Inflammatory macrophage (primary cell): ENCODE data around the gene ENG.
A peak's percentile ranks its signal among the peaks of the same experiment; 100 is the strongest.

ENCODE experiments used
- DNase-seq, 2 donors: peaks; one replicate each; pipeline ENCODE4 v3.0.0-alpha.2; 2020 to 2022

The ENG gene

GRCh38 chr9:127773272-127773671 is 81.2 kb downstream of the ENG start:
- peak; percentile 38 to 53 for DNase-seq

- no peak for DNase-seq
These were observed 81.9 kb downstream of the ENG start for GRCh38 chr9:127772603-127773002.

DNA sequence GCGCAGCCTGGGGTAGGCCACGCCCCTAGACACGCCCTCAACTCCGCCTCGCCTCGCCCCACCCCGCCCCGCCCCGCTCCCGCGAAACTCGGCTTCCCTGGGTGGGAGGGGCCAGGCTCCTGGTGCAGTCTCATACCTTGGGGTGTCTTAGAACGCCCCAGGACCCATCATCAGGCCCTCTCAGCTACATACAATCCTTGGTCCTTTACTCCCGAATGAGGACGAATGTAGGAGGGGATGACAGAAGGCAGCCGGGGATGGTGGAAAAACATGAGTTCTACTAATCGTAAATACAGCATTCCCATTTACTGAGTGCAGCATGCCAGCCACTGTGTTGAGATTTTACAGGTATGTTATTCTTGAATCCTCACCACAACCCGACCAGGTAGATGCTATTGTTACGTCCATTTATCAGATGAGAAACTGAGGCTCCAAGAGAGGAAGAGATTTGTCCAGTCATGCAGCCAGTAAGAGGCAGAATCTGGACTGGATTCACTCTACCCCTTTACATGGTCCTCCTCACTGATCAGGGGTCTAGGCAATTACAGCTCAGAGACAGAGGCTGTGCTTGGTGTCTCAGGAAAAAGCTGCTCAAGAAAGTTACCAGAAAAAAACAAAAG is 82.8 kb downstream of the ENG start:
- no peak for DNase-seq

DNA sequence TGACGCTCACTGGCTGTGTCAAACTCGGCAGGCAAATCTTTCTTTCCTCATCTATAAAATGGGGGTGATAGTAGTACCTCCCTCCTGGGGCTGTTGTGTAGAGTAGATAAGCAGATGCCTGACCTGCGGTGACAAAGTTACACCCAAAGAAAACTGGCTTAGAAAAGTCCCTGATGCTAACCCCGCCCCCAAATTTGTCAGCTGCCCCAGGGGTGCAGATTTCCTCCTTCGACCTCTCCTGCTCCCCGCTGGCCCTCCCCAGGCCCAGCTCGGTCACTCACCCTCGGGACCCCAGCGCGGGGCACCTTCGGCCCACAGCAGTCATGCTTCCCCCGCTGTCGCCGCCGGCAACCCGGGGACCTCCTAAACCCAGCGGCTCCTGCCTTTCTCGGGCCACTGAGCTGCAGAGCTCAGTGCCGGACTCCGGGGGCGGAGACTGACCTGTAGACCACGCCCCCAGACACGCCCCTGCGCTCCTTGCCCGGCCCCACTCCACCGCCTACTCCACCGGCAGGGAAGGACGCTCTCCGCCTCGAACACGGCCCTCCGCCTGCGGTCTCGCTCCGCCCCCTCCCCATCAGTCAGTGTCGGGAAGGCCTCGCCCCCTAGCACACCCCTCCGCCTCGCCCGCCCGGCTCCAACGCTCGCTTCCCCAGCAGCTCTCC is 83.4 kb downstream of the ENG start:
- peak; percentile 98 to 99 for DNase-seq

DNA sequence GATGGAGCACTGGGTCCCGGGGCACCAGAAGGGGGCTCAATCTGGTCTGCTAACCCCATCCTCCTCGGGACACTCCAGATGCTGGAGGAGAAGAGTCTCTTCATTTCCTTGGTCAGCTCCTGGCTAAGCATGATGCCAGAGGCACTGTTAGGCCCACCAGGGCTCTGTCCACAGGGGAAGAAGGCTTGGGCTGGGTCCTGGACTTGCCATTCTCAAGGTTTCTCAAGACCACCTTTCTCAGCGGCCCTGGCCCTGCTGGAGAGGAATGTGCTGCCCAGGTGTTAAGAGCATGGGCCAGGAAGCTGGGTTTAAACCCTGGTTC is 83.9 kb downstream of the ENG start:
- no peak for DNase-seq

DNA sequence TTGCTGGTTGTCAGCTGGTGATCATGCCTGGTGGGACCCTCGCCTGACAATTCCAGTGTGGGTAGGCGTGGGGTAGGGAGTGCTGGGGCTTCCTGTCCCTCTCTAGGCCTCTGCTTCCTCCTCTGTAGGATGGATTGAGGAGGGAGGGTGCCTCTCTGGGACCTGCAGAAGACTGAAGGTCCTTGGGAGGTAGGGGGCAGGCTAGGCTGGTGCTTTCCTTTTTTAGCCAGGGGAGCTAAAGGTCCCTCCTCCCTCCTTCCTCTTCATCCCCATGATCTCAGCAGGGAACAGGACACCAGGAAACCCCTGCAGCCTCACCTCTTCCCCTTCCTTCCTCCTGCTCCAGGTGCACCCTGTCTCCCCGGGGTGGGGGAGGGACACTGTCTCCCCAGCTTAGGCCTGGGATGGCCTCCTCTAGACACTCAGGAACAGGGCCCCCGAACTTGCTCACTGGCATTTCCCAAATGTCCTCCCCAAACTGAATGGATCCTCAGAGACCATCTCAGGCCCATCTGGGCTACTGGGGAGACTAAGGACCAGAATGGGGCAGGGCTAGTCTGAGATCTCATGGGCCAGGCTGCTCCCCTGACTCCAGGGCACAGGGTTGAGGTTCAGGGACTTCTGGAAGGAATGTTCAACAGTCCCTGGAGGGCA is 84.4 kb downstream of the ENG start:
- DNase-seq = no peak

DNA sequence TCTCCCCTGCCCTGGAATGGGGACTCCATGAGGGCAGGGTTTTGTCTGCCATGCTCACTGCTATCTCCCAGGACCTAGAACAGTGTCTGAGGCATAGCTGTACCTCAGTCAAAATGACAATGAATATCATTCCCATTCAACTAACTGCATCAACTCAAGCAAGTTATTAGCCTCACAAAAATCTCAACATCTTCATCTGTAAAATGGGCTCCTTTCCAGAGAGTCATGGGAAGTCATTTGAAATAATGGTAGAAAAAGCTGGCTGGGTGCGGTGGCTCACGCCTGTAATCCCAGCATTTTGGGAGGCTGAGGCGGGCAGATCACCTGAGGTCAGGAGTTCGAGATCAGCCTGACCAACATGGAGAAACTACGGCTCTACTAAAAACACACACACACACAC is 85.4 kb downstream of the ENG start:
- DNase-seq = no peak

- no peak for DNase-seq
These were observed 85.8 kb downstream of the ENG start for GRCh38 chr9:127768698-127769097.

GRCh38 chr9:127767909-127768331 is 86.5 kb downstream of the ENG start:
- DNase-seq = no peak

GRCh38 chr9:127767410-127767809 is 87.0 kb downstream of the ENG start:
- DNase-seq = no peak

DNA sequence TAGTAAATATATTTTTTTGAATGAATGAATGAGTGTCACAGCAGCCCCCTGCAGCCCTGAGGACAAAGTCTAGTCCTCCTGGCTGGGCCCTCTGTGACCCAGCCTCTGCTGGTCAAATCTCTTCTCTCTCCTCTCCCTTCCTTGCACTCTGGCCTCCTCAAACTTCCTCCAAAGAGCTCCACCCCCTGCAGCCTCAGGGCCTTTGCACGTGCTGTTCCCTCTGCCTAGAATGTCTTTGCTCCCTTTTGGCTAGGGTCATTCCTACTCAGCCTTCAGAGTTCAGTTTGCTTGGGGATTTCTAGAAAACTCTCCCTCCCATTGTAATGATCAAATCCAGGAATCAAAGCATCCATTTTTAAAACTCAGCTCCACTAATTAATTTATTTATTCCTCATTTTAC is 89.0 kb downstream of the ENG start:
- no peak for DNase-seq
